DMS79 (cell line): ENCODE data around the gene MEGF6.

Experiments
- DNase-seq: peaks from one replicate; lab custom pipeline; 2025; lab: John Stamatoyannopoulos, UW

MEGF6 gene

GRCh38 chr1:3645666-3646355 lies 34.5 kb upstream of the MEGF6 start:
- no peak for DNase-seq

GRCh38 chr1:3645247-3645646 lies 33.9 kb upstream of the MEGF6 start:
- no peak for DNase-seq

GRCh38 chr1:3644273-3644672 lies 33.0 kb upstream of the MEGF6 start:
- DNase-seq = no peak

GRCh38 chr1:3642919-3643675 lies 31.8 kb upstream of the MEGF6 start:
- no peak for DNase-seq

- no peak for DNase-seq
These were observed 30.5 kb upstream of the MEGF6 start for GRCh38 chr1:3641816-3642215.

- no peak for DNase-seq
These were observed 29.9 kb upstream of the MEGF6 start for GRCh38 chr1:3641046-3641760.

GRCh38 chr1:3640121-3640837 lies 29.0 kb upstream of the MEGF6 start:
- DNase-seq = no peak

GRCh38 chr1:3639397-3639911 lies 28.1 kb upstream of the MEGF6 start:
- no peak for DNase-seq

- no peak for DNase-seq
These were observed 27.4 kb upstream of the MEGF6 start for GRCh38 chr1:3638676-3639075.

- DNase-seq = no peak
These were observed 26.7 kb upstream of the MEGF6 start for GRCh38 chr1:3638027-3638426.

- DNase-seq = no peak
These were observed 25.2 kb upstream of the MEGF6 start for GRCh38 chr1:3636531-3636930.

- DNase-seq = no peak
These were observed 24.8 kb upstream of the MEGF6 start for GRCh38 chr1:3636080-3636479.

- DNase-seq = no peak
These were observed 22.9 kb upstream of the MEGF6 start for GRCh38 chr1:3634059-3634800.

GRCh38 chr1:3633344-3634058 lies 22.2 kb upstream of the MEGF6 start:
- no peak for DNase-seq

- no peak for DNase-seq
These were observed 21.5 kb upstream of the MEGF6 start for GRCh38 chr1:3632716-3633343.

GRCh38 chr1:3632298-3632697 lies 21.0 kb upstream of the MEGF6 start:
- DNase-seq = no peak

GRCh38 chr1:3631320-3632260 lies 20.3 kb upstream of the MEGF6 start:
- DNase-seq = no peak

- no peak for DNase-seq
These were observed 19.6 kb upstream of the MEGF6 start for GRCh38 chr1:3630914-3631313.

- no peak for DNase-seq
These were observed 18.9 kb upstream of the MEGF6 start for GRCh38 chr1:3630161-3630611.
